HG03571 (cell line): ENCODE data around the gene HELZ2.

Experiments
- ATAC-seq: cut with Tn5 transposase; IDR thresholded peaks from one replicate; pipeline ENCODE4 v1.9.1; 2021; ENCODE audit not compliant: unreplicated experiment

The HELZ2 gene

DNA sequence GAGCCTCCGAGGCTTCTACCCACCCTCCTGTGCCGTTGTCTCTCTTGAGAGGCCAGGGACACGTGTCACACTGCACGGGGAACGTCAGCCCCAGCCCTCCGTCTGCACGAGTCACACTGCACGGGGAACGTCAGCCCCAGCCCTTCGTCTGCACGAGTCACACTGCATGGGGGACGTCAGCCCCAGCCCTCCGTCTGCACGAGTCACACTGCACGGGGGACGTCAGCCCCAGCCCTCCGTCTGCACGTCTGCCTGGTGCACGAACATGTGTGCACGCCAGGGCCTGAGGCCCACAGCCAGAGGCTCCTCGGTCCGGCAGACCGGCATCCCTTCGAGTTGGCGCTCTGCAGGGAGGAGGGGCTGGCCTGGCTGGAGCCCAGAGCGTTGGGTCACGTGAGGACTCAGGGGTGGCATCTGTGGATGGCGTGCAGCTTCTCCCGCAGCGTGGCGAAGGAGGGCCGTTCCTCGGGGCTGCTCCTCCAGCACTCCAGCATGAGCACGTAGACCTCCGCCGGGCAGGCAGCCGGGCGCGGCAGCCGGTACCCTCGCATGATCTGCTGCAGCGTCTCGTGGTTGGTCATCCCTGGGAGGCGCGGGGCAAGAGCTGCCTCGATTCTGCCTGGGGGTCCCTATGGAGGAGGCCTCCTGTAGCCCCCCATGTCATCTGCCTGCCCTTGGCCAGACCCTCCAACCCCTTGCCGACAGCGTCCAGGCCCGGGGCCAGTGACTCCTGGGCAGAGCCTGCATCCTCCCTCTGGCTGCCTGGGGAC, 33.4 kb downstream of the HELZ2 start:
- ATAC-seq = no peak

DNA sequence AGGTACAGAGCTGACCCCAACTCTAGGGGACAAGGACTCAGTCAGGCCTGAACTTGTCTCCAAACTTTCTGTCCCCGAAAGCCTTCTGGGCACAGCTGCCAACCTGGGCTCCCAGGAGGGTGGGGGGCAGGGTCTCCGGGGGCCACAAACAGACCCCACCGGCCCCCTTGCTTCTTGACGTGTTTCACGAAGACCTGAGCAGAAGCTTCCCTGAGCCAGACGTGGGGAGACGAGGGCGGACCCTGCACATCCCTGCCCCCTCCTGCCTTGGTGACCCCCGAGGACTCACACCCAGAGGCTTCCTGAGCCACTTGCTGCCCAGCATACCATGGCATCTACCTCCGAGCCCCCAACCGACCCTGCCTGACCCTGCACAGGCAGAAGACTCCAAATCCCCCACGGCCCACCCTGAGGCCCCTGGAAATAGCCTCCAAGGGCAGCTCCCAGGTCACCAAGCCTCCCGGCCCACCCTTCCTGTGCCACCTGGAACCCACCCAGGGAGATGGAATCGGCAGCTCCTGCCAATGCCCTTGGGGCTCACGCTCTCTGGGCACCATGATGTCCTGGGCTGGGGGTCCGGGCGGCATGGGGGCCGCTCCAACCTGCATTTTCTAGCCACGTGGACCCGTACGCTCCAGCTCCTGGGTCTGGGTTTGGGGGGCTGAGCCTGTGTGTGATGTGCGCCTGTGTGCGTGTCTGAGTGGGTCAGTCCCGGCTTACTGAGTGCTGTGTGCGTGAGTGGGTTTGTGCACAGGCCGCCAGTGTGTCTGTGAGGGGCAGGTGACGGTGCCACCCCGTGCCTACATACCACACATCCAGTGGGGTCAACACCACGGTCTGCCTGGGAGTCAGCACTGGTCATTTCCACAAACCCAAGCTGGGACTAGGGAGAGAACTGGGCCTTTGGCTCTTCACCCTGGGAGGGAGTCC, 34.3 kb downstream of the HELZ2 start:
- no peak for ATAC-seq

DNA sequence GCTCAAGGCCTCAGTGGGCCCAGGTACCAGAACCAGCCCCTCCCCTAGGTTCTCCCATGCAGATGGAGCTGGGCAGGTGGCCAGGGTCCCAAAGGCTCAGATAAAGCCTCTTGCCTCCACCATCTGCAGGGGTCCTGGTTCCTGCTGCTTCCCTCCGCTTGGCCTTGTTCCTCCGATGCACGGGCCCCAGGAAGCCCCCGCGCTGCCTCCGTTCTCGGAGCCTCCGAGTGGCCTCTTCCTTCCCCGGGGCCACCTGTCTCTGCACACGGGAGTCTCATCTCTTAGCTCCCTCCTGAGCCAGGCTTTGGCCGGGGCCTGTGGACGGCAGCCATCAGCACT, 35.0 kb downstream of the HELZ2 start:
- ATAC-seq = no peak

DNA sequence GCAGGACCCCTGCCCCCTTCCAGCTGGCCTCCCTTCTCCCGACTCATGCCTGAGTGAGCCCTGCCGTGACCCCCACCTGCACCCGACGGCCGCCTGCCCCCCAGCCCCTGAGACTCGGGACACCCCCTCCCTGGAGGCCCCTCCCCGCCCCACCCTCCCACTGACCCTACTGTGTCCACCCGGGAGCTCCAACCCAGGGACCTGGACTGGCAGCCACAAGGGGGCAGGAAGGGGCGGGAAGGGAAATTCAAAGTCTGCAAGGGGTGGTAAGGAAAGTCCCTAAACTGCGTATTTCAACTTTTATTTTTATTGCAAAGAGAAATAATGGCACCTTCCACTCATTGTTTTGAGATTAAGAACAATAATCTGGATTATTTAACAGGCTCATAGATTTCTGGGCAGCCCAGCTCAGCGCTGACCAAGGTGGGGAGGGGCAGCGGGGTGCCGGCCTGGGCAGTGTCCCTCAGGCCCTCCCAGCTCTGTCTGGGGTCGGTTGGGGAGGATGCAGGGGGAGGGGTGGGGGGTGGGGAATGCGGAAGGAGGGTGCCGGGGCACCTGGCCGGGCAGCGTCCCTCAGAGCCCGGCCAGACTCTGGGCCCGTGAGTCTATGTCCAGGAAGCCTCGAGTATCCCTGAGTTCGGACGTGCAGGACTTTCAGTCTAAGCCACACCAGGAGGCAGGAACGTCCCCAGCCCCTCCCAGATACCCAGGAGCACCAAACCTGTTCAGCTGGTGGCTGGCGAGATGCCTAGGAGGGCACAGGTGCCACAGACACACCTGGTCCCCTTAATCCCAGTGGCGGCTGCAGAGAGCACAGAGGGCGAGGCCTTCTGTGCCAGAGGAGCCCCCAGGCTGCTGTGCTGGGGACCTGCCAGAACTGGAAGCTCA, 35.6 kb downstream of the HELZ2 start:
- no peak for ATAC-seq

DNA sequence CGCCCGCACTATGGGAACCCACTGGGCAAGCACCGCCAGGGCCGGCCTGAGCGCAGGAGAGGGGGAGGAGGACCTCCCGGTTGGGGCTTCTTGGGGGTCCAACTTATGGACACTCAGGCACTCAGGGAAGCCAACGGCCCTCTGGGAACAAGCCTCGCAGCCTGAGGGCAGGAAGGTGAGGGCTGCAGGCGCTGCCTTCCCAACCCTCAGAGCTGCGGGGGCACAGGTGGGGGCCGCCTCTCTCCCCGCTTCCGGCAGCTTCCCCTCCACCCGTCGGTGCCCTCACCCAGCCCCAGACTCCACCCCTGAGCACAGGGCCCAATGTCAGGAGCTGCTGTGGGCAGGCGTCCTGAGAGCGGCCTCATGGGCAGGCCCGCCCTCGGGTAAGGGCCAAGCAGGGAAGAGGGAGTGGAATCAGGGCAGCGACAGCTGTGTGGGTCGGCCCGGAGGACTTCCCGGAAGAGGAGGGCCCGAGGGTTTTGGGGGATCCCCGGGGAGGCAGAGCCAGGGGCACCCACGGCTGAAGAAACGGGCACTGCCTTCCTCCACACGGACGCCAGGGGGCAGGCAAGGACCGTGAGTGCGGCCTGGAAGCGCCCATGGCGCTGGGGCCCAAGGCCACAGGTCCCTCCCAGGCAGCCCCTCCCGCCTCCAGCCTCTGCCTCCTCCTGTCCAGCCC, 36.4 kb downstream of the HELZ2 start:
- ATAC-seq = peak; percentile 75

DNA sequence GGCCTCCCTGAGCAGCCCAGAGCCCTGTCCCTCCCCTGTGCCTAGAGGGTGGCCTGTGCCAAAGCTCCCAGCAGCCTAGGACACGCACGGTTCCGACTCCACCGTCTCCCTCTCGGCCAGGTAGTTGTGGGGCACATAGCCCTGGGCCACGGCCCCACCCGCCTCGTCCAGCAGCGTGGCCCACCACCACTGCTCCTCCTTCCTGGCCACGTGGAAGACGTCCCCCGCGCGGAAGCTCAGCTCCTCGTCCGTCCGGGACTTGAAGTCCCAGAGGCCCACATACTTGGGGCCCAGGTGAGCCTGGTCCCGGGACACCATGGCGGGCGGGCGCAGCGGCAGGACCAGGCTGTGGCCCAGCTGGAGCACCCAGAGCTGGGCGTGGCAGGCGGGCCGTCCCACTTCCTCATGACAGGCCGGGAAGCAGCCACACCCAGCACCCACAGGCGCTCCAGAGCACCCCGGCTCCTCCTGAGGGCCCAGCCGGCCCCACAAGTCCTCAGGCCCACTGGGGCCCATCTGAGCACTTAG, 37.0 kb downstream of the HELZ2 start, which contains the start of gene PTK6:
Gene PTK6, minus strand, starts transcription at position 380 of the 528 bp plus-strand sequence. Its CDS starts 62 bp downstream, at position 318.
- no peak for ATAC-seq

DNA sequence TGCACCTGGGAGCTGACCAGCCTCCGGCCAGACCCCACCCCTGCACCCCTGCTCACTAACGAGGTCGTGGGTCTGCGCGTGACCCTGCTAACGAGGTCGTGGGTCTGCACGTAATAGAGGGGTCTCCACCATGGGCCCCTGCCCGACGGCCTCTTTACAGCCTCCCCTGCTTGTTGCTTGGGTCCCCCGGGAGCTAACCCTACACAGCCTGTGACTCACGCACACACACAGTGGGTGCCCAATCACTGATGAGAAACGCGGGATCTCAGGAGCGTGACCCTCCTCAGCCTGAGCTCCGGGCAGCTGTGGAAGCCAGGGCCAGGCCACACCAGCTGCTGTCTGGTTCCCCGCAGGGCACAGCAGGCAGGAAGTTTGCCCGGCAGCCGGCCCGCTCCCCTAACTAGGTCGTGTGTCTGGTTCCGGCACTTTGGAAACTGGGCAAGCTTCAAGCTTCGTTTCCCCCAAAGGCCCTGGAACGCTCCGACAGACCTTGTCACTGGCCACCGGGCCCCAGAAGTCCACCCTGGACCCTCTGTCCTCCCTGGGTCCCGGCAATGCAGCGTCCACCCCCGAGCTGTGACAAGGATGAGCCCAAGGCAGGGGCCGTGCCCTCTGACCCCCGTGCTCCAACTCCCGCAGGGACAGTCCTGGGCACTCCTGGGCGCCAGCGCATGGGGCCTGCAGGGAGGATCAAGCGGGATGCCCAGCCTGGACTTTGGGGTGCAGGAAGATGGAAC, 37.6 kb downstream of the HELZ2 start:
- no peak for ATAC-seq

DNA sequence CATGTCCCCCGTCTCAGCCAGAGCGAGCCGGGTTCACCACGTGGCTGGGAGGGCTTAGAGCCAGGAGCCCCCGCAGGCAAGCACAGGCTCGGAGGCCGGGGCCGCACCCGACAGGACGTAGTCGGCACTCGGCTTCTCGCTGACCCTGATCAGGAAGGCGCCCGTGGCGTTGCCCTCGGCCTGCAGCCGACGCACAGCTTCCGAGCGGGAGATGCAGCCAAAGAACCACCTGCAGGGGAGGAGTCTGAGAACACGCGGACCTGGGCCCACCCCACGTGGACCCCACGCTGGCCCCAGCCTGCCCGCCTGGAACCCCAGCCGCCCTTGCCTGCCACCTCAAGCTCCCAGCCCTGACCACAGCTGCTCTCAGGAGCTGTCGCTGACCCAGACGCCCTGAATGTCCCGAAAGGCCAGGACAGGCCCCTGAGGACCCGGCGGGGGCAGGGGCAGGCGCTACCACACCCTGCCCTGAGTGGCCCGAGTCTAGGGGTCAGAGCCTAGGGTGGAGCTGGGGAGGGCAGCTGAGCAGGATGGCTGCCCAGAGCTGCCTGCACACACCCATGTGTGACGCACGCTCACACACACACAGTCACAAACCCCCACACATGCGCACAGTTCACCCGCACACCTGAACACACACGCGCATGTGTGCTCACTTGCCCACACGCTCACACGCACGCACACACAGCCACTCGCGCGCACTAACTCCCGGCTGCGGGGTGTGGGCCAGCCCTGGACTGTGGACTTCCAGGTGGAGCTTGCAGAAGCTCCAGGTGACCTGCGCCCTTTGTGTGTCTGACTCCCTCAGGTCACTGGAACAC, 39.0 kb downstream of the HELZ2 start:
- ATAC-seq = no peak

DNA sequence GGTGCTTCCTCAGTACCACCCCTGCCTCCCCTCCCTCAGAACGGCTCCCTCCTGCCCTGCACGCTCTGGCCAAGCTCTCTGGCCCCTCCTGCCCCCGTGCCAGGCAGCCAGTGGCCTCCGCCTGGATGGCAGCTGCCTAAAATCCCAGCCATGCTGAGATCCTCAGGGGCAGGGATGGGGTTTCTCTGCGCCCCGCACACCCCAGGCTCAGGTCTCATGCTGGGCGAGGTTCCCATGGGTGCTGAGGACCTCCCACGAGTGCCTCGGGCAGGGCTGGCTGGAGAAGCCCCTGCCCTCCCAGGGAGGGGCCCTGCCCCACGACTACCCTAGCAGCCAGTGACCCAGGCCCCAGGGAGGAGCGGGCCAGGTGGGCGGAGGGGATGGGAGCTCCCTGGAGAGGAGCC, 39.6 kb downstream of the HELZ2 start:
- no peak for ATAC-seq

DNA sequence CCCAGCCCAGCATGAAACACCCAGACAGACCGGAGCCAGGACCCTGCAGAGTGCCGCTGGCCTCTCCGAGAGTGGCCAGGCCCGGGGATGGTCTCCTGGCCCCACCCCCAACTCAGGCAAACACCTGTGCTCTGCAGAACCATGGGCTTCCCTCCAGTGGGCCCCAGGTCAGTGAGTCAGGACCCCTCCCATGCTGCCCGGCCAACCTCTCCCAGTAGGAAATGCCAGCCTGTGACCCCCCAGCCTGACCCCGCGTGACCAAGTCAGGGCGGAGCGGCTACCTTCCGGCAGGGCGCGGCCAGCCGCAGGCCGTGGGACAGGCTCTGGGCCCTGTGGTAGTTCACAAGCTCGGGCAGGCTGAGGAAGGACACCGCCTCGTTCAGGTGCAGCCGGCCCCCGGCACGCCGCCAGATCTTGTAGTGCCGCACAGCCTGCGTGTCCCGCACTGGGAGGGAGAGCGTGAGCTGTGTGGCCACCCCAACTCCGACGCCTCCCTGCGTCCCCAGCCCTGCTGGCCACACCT, 40.1 kb downstream of the HELZ2 start:
- ATAC-seq = no peak

DNA sequence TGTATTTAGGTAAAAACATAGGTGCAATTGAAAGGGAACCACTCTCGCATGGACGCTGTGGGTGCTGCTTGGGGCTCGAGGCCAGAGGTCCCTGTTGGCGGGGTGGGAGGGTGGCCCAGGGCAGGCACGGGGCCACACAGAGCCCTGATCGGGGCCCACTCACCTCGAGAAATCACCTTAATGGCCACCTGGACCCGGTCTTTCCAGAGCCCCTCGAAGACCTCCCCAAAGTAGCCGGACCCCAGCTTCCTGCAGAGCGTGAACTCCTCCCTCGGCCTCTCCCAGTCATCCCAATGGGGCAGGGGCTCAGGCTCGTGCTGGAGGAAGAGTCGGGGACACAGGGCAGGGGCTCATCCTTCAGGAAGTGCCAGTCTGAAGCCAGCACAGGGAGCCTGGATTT, 40.7 kb downstream of the HELZ2 start:
- no peak for ATAC-seq

DNA sequence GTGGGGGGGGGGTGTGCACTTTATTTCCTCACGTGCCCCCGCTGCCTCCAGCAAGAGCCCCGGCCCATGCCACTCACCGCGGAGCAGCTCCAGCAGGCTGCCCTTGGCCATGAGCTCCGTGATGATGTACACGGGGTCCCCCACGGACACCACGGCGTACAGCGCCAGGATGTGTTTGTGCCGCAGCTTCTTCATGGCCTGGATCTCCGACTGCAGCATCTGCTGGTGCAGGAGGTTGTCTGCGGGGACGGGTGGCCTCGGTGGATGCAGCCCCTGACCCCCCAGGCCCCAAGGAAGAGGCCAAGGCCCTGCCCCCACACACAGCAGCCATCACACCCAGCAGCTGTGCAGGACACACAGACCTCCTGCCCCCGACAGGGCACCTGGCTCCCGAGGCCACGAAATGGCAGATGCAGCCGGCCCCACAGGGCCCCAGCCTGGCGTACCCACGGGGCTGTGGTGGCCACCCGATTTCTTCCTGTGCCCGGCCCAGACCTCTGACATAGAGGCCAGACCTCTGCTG, 41.5 kb downstream of the HELZ2 start:
- no peak for ATAC-seq

DNA sequence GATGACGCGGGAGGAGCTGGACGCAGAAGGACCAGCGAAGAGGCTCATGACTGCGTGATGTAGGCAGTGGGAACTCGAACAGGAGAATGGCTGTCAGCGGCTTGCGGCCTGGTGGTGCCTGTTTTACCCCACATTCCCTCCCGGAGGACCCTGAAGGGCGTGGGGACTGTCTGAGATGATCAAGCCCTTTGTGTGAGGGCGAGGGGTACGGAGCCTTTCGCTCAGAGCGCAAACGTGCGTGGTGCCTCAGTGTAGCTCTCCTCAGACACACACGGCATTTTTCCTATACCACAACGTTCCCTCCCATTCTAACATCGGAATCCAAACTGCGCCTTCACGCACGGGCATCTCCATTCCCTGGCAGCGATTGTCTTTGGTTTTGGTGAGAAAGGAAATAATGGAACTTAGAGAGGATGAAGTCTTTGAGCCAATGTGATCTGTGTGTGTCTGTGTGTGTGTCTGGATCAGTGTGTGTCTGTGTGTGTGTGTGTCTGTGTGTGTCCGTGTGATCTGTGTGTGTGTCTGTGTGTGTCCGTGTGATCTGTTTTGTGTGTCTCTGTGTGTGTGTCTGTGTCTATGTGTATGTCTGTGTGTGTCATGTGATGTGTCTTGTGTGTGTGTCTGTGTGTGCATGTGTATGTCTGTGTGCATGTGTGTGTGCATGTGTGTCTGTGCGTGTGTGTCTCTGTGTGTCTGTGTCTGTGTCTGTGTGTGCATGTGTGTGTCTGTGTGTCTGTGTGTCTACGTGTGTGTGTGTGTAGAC, 42.2 kb downstream of the HELZ2 start:
- ATAC-seq = no peak

DNA sequence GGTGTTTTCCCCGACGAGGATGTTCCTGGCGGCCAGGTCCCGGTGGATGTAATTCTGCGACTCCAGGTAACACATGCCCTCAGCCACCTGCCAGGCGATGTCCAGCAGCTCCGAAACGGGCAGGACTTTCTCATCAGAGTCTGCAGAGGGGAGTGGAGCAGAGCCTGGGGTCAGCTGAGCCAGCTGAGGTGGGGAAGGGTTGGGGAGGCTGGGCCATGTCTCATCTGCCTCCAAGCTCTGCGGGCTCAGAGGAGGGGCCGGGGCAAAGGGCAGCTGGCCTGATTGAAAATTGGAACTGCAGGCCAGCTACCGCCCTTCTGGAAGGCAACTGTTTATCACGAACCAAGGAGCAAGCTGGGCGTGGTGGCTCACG, 43.3 kb downstream of the HELZ2 start:
- no peak for ATAC-seq

DNA sequence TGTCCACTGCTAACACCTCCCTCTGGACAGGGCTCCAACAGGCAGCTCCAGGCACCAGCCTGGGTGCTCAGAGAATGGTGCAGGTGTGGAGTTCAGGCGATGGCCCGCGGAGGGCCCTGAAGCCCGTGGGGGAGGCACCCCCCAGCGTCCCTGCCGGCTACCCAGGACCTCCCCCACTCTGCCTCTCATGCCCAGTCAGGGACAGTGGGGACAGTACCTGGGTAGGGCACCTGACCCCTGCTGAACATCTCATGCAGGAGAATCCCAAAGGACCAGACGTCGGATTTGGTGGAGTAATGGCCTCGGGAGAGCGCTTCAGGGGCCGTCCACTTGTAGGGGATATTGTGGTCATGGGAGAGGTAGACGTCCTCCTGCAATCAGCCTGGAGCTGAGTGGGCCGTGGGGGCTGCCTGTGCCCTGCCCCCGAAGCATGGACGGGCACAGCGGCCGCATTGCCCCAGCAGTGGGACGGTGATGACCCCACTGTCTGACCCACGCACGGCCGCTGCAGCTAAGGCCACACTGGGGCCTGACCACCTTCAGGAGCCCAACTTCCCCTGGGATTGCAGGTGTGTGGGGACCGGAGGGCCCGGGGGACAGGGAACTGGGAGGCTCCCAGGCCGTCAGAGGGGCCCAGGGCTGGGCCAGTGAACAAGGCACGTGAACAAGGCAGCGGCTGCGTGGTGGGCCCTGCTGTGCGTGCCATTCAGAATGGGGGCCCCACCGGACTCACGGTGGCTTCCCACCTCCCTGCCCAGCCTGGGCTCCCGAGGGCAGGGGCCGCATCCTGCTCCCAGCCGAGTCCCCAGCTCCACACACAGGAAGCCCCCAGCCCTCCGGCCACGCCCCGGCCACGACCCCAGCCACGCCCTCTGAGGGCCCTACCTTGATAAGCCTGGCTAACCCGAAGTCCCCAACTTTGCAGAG, 43.9 kb downstream of the HELZ2 start:
- no peak for ATAC-seq

DNA sequence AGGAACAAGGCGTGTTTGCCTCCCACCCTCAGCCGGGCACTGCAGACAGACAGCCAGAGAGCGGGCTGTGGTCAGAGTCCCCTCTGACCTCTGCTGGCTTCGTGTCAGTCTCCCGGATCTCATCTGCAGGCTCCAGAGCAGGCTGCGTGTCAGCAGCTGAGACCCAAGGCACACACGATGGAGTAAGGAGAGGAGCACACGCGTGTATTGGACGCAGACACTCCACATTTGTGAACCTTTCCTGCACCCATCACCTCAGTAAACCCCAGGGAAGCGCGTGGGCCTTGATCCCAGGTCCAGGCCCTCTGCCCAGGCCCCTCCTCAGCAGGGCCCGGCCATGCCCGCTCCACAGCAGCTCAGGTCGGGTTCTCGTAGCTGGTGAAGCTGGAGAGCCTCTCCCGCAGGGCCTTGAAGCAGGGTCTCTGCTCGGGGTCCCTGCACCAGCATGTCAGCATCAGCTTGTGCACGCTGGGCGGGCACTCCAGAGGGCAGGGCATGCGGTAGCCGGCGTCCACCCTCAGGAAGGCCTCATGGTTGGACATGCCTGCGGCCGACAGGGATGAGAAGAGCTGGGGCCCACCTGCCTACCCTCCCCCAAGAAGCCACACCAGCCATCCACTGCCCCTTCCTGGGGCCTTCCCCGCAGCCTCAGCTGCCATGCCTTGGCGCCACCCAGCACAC, 44.7 kb downstream of the HELZ2 start:
- ATAC-seq = no peak
